ENCODE measurements around the gene SMARCA4. TPM values are rescaled to one million over a fixed set of nuclear protein-coding genes. Genes with fewer than 3 reads are reported as not detected.
A peak's percentile ranks its signal among the peaks of the same experiment; 100 is the strongest.

The SMARCA4 gene
- total RNA-seq, 2 experiments from 2014 or later = 97.0 to 98.7 TPM

GRCh38 chr19:11035441-11036377, 74.9 kb downstream of the SMARCA4 start:
- Mint-ChIP-seq H3K36me3 (ENCODE audit: low read depth) (peaks cover 44% of the 10 kb centered on the region), H3K4me3 (no peak overlapping the region), H3K9me3 (no peaks in the 10 kb centered on the region), H3K27me3 (no peaks in the 10 kb centered on the region), H3K27ac (peak overlapping the region; percentile 10), H3K4me1 (ENCODE audit: low read depth) (peaks cover 5% of the 10 kb centered on the region)
- ATAC-seq (peak; percentile 97), DNase-seq (peak; percentile 92)
- ChIA-PET CTCF (interaction anchor here (0.7 to 2.7 kb wide), 32 partner anchors 9 to 169 kb away, joined by 3 to 27 read pairs (median 5); partner anchors contain the start of gene LDLR), POLR2A (interaction anchor here (0.9 to 2.8 kb wide), 4 partner anchors 13 to 60 kb away, joined by 4 to 17 read pairs (median 6); partner anchors contain the start of gene LDLR)
- TF ChIP-seq, protein P1, sequence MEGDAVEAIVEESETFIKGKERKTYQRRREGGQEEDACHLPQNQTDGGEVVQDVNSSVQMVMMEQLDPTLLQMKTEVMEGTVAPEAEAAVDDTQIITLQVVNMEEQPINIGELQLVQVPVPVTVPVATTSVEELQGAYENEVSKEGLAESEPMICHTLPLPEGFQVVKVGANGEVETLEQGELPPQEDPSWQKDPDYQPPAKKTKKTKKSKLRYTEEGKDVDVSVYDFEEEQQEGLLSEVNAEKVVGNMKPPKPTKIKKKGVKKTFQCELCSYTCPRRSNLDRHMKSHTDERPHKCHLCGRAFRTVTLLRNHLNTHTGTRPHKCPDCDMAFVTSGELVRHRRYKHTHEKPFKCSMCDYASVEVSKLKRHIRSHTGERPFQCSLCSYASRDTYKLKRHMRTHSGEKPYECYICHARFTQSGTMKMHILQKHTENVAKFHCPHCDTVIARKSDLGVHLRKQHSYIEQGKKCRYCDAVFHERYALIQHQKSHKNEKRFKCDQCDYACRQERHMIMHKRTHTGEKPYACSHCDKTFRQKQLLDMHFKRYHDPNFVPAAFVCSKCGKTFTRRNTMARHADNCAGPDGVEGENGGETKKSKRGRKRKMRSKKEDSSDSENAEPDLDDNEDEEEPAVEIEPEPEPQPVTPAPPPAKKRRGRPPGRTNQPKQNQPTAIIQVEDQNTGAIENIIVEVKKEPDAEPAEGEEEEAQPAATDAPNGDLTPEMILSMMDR (IDR thresholded peaks at IDR 0.05) = peak; percentile 85
- intact Hi-C loops (cut with micrococcal nuclease) = no loop called here

DNA sequence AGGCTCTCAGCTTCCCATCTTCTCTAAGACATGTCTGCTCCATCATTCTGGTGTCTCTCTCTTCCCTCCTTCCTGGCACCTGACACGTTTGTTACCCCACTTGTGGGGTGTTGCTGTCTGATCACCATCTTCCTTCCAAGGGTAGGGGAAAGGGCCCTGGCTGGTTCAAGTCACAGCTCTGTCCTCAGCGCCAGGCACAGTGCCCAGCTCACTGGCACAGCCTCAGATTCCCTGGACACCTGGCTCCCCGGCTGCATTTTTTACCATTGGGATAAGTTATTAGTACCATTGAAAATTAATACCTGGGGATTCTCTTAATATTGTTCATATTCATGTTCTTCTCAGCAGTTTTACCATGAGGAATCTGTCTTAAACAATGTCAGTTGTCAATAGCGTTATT, 77.7 kb downstream of the SMARCA4 start:
- Mint-ChIP-seq H3K36me3 (ENCODE audit: low read depth) (peaks cover 44% of the 10 kb centered on the region), H3K27me3 (no peaks in the 10 kb centered on the region), H3K4me3 (no peak overlapping the region), H3K4me1 (ENCODE audit: low read depth) (peaks cover 5% of the 10 kb centered on the region), H3K9me3 (no peaks in the 10 kb centered on the region), H3K27ac (no peak overlapping the region)
- DNase-seq (no peak), ATAC-seq (no peak)
- TF ChIP-seq, protein P1 (IDR thresholded peaks at IDR 0.05) = no peak
- intact Hi-C loops (cut with micrococcal nuclease) = no loop called here
- ChIA-PET POLR2A (no interaction called here), CTCF (interaction anchor here (0.9 to 1.5 kb wide), 2 partner anchors 88 to 96 kb away, joined by 3 to 8 read pairs; no protein-coding TSS in a partner anchor)

DNA sequence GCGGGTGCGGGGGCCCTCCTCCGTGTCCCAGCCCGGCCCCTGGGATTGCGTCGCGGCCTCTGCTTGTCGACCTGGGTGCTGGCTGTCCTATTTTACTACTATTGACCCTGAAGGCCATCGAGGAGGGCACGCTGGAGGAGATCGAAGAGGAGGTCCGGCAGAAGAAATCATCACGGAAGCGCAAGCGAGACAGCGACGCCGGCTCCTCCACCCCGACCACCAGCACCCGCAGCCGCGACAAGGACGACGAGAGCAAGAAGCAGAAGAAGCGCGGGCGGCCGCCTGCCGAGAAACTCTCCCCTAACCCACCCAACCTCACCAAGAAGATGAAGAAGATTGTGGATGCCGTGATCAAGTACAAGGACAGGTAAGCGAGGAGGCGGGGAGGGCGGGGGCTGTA, 80.4 kb downstream of the SMARCA4 start:
- ATAC-seq = no peak
- Mint-ChIP-seq H3K27me3 (no peaks in the 10 kb centered on the region), H3K4me1 (ENCODE audit: low read depth) (no peaks in the 10 kb centered on the region), H3K9me3 (no peaks in the 10 kb centered on the region), H3K27ac (no peak overlapping the region), H3K4me3 (no peak overlapping the region), H3K36me3 (ENCODE audit: low read depth) (peaks cover 43% of the 10 kb centered on the region)
- TF ChIP-seq, protein P1 (IDR thresholded peaks at IDR 0.05) = no peak
- ChIA-PET POLR2A (no interaction called here), CTCF (interaction anchor here (0.7 kb wide), 1 partner anchor 104 kb away, joined by 3 read pairs; no protein-coding TSS in a partner anchor)
- intact Hi-C loops (cut with micrococcal nuclease) = no loop called here
- DNase-seq = no peak

GRCh38 chr19:11041966-11042627, 81.3 kb downstream of the SMARCA4 start:
- Mint-ChIP-seq H3K27ac (no peak overlapping the region), H3K27me3 (no peaks in the 10 kb centered on the region), H3K4me1 (ENCODE audit: low read depth) (peaks cover 5% of the 10 kb centered on the region), H3K9me3 (no peaks in the 10 kb centered on the region), H3K36me3 (ENCODE audit: low read depth) (peaks cover 40% of the 10 kb centered on the region), H3K4me3 (no peak overlapping the region)
- ChIA-PET CTCF (no interaction called here), POLR2A (interaction anchor here (0.6 kb wide), 1 partner anchor 18 kb away, joined by 3 read pairs; no protein-coding TSS in a partner anchor)
- TF ChIP-seq, protein P1 (IDR thresholded peaks at IDR 0.05) = no peak
- intact Hi-C loops (cut with micrococcal nuclease) = no loop called here
- DNase-seq = no peak
- ATAC-seq = no peak

All from activated CD8-positive, alpha-beta T cell treated with anti-CD3 and anti-CD28 coated beads for 36 hours (primary cell).